Superior temporal gyrus (tissue), 1 donor: Measurements from ENCODE around the gene ST8SIA3.
A peak's percentile ranks its signal among the peaks of the same experiment; 100 is the strongest.

ENCODE experiments used
- DNase-seq: peaks from one replicate; pipeline ENCODE4 v3.0.0-alpha.2; 2016; ENCODE audit errors: extremely low spot score

ST8SIA3 gene, protein sequence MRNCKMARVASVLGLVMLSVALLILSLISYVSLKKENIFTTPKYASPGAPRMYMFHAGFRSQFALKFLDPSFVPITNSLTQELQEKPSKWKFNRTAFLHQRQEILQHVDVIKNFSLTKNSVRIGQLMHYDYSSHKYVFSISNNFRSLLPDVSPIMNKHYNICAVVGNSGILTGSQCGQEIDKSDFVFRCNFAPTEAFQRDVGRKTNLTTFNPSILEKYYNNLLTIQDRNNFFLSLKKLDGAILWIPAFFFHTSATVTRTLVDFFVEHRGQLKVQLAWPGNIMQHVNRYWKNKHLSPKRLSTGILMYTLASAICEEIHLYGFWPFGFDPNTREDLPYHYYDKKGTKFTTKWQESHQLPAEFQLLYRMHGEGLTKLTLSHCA

DNA sequence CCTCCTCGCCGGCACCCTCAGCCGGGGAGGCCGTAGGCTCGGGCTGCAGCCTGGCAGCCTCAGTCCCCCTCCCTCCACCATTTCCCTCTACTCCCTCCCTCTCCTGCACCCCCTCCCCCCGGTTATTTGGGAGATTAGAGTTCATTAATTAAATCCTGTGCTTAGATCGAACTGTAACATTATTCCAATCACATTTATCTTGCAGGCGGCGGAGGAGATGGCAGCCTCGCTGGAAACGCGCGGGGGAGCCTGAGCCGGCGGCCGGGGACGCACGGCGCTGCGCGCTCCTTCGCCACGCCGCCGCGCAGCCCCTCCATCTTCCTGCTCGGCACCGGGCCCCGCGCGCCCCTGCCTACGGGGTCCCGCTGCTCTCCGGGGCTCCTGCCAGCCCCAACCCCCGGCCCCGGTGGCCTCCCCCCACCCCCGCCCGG is at the start of gene ST8SIA3:
ST8SIA3 (plus strand) TSS at position 287 of the 431 bp plus-strand sequence. CDS start 290 bp downstream, outside the sequence.
- DNase-seq = no peak

- DNase-seq = no peak
Measured at GRCh38 chr18:57311472-57311871, 40.9 kb upstream of the ST8SIA3 start.

DNA sequence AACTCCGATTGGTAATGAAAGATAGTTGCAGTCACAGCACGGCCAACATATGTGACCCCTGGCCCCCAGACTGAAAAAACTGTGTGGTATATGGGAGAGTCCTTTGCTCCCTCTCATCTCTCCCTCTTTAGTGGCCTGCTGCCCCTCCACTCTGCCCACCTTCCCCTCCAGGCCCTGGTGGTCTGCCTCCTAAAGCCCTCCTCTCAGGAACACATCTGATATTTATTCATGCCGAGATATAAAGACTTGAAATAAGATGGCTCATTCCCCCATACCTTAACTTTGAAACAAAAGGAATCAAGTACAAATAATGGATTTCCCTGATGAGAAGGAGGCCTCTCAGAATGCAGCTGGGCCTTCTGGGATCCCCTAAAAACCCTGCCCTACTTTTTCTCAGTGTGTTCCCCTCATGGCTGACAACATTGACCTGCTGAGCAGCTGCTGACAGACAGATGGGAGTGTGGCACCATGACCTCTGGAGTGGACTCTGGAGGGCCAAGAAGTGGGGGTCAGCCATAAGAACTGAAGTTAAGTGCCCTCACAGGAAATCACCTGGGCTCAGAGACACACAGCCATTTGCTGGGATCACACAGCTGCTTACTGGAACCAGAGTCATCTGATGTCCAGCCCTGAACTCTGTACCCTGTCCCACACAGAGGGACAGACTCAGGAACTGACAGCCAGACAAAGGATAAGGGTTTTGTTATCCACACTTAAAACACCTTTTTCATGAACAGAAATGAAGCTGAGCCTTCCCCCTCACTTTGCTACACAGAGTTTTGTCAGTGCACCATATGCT is 39.8 kb upstream of the ST8SIA3 start:
- DNase-seq = no peak

DNA sequence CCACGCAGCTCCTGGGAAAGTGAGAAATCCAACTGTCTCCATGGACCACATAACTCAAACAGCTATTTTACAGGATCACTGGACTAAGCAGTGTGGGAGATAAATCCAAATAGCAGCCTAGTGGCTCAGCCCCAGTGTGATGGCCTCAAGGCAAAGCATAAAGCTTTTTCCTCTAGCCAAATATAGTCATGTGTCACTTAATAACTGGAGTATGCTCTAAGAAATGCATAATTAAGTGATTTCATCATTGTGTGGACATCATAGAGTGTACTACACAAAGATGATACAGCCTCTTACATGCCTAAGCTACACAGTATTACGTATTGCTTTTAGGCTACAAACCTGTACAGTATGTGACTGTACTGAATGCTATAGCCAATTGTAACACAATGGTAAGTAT is 31.8 kb upstream of the ST8SIA3 start:
- DNase-seq = no peak

DNA sequence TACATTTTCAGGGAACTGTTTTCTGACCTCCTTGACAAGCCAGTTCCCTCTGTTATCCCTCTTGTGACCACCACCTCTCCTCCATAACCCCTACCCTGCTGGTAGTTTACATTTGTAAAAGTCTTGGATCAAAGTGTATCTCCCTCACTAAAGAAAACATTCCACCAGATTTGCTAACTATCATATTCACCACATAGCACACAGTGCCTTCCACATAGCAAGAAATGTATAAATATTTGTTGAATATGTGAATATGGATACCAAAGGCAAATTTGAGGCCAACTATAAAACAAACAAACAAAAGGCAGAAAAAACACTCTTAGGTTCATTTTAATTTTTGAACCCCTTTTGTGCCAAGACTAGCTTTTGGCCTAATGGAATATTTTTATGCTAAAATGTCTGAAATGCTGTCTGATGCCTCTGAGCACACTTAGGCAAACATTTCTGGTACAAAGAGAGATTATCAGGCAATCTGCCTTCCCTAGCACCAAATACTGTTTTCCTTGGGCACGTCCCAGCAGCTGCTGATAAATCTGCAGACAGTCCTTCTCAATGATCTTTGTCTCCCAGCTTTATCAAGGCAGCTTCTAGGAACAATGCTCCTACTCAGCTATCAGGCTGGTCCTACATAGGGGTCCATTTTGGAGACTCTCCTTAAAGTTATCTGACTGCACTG is 26.7 kb upstream of the ST8SIA3 start:
- no peak for DNase-seq

- no peak for DNase-seq
Measured at GRCh38 chr18:57326718-57327323, 25.5 kb upstream of the ST8SIA3 start.

DNA sequence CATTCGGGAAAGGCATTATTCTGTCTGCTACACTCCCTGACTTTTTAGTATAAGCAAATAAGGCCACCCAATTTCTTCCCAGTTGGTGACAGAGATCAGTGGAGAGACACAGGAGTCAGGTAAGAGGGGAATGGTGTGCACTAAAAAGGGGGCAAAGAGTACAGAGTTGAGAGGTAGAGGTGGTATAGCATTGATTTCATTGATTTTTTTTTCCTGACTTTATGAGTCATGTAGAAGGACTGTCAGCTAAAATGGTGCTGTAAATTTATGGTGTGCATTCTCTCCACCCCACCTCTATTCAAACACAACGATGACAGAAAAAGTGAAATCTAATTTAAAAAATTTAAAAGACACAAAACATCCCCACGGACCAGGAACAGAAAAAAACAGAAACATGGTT is 23.7 kb upstream of the ST8SIA3 start:
- DNase-seq = no peak

GRCh38 chr18:57329856-57330255 is 22.5 kb upstream of the ST8SIA3 start:
- no peak for DNase-seq

- DNase-seq = no peak
Measured at GRCh38 chr18:57331718-57332117, 20.6 kb upstream of the ST8SIA3 start.

DNA sequence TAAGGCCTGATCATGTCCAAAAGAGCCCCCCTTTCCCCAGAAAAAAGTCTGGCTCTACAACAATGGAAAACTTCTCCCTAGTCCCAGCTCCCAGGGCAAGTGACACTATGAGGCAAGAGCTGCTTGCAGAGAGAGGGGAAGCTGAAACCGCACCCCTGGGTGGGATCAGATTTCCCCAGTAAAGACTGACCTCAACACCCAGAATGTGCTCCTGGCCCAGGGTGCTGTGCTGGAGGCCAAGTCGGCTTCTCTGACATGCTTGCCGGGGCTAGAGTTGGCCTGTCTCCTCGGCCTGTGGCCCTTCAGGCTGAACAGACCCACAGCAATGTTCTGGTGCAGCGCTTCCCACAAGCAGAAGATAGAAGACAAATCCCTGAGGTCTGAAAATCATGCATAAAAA is 18.4 kb upstream of the ST8SIA3 start:
- no peak for DNase-seq

DNA sequence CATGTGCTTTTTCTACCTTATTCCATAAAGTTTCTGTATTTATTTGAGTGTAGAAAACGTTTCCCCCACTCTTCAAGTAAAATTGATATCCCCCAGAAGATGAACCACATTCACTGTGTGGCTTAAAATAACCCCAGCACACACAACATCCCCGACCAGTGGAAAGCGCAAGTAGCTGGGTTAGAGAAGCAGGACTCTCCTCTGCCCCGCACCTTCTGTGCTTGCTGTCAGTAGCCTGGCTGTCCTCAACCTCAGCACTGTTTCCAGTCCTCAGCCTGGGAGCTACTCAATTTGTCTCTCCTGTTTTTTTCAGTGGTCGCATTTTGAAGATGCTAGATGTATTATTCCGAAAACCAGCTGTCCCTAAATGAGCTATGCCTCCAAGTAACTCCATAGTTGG is 18.0 kb upstream of the ST8SIA3 start:
- DNase-seq = no peak

DNA sequence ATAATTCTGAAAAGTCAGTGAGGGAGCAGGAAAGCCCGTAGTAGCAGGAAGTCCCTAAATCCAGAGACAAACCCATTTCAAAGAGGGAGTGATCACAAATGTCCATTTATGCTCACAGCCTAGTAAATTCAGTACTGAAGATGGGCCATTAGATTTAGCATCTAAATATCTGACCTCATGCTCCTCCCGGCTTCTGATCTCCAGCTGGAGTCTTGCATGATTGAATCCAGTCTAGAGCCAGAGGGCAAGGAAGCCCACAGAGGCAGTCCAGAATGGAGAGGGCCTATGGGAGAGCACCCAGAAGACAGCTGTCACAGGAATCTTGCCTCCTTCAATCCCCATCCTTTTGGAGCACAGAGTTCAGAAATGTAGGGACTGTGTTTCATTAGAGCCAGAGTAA is 16.0 kb upstream of the ST8SIA3 start:
- DNase-seq = no peak

GRCh38 chr18:57337890-57338289 is 14.5 kb upstream of the ST8SIA3 start:
- DNase-seq = no peak

GRCh38 chr18:57343833-57344232 is 8.5 kb upstream of the ST8SIA3 start:
- no peak for DNase-seq

- peak; percentile 50 for DNase-seq
Measured at GRCh38 chr18:57346876-57347275, 5.5 kb upstream of the ST8SIA3 start.

DNA sequence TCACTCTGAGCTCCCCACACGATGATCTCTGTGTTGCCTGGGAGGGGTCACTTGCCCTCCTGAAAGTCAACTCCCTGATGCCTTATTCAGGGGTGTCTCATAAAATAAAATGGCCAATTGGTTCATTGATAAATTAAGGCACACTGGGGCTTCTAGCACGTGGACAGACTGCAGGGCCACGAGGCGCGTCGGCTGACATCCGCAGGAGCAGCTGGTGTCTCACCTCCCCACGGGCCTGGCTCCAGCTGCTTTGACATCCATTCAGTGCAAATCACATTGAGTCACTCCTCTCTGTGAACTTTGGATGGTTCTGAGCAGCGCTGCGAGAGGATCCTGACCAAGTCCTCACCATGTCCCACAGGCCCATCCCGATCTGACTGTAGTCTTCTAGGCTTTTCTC is 4.6 kb upstream of the ST8SIA3 start:
- DNase-seq = no peak

- DNase-seq = no peak
Measured at GRCh38 chr18:57352761-57353136, 392 bp downstream of the ST8SIA3 start.

- no peak for DNase-seq
Measured at GRCh38 chr18:57353137-57353939, 981 bp downstream of the ST8SIA3 start.

DNA sequence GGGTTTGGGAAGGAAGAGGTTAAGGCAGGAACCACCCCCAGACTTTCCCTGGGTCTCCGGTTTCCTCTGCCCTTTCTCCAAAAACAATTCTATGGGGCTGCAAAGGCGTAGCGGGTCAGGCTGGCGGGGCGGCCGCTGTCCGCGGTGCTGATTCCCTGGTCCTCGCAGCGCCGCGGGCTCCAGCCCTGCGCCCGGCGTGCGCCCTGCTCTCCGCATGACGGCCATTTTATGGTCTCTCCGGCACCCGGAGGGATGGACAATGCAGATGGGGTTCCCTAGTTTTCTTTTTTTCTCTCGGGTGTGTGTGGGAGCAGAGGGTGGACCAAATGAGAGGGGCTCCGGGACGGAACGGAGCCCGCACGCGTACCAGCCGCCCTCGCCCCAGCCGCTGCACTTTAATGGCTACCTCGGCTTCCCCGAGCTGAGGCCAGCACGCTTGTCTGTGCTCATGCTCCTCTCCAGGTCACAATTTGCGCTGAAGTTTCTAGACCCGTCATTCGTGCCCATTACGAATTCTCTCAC is 1.6 kb downstream of the ST8SIA3 start:
- peak; percentile 32 for DNase-seq

- no peak for DNase-seq
Measured at GRCh38 chr18:57359433-57359832, 7.1 kb downstream of the ST8SIA3 start.

GRCh38 chr18:57362714-57363113 is 10.4 kb downstream of the ST8SIA3 start:
- no peak for DNase-seq
